HG03196 (cell line): ENCODE results near the gene LRRTM1.

ENCODE experiments used
- ATAC-seq: cut with Tn5 transposase; IDR thresholded peaks from one replicate; pipeline ENCODE4 v1.9.1; 2021; ENCODE audit not compliant: unreplicated experiment

The LRRTM1 gene, protein sequence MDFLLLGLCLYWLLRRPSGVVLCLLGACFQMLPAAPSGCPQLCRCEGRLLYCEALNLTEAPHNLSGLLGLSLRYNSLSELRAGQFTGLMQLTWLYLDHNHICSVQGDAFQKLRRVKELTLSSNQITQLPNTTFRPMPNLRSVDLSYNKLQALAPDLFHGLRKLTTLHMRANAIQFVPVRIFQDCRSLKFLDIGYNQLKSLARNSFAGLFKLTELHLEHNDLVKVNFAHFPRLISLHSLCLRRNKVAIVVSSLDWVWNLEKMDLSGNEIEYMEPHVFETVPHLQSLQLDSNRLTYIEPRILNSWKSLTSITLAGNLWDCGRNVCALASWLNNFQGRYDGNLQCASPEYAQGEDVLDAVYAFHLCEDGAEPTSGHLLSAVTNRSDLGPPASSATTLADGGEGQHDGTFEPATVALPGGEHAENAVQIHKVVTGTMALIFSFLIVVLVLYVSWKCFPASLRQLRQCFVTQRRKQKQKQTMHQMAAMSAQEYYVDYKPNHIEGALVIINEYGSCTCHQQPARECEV

DNA sequence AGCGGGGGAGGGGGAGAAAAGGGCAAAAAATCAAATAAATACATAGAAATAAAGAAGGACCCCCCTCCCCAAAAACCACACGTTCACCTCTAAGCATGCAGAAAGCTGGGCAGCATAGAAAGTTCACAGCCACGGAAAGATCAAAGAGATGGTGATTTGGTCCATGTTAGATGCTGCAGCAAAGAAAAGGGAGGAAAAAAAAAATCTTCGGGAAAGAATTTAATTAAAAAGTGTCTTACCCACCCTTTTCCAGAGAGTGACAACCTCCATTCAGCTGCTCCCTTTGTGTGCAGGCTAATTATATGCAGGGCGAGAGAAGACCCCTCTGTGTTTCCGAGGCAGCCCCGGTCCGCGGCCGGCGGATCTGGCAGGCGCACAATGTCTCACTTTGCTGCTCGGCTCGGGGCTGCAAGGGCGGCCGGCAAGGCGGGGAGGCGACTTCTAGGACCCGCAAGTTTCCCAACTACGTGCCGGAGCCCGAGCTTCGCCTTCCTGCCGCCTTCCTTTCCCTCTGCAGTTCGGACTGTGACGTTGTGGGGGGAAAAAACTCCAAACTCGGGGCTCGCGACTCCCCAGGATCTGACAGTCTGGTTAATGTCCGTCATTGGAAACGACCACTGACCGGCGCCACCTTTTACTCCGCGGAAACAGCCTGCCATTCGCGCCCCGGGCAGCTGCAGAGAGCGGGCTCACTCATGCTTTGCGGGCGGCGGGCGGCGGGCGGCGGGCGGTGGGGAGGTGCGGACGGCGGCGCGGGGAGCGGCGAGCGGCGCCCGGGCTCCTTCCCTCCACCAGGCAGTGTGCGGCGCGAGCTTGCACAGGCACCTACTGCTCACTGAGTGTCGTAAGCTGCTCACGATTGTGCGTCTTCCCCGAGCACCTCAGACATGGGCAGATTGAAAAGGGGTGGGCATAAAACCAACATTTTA, at the start of gene LRRTM1:
Gene LRRTM1, minus strand, starts transcription at position 844 of the 929 bp plus-strand sequence. CDS start 933 bp downstream, outside the sequence.
- ATAC-seq, result no peak

DNA sequence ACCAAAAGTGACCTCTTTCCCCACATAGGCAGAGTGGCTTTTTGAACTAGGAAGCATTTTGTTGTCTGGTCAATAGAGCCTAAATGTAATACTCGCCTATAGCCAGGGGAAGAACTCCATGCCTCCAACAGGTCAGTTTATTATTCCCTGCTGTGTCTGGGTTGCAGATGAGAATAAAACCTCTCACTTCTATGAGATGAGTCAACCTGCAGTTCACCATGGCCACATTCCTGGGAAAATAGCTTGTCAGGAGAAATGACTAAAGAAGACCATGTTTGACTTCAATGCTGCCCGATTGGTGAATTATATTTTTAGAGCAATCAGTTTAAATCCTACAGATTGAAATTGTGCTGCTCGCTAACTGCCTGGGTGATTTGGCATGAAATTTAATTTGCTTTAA, 46.7 kb upstream of the LRRTM1 start:
- ATAC-seq, result no peak

DNA sequence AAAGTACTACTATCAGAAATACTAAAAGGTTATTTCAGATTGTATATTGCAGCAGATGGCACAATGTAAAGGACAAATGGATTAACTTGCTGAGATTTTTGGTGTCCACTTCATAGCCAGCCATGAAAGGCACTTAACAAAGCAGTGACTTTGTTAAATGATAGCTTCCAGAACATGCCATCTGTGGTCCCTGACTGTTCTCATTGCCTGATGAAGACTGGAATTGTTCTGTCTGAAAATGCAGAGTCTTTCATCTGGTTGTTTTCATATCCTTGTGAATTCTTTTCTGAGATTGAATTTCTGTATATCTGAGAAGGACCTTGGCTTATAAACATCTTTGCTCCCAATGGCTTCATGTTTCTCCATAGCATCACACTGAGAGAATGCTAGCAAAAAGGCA, 44.4 kb upstream of the LRRTM1 start:
- ATAC-seq, result no peak

DNA sequence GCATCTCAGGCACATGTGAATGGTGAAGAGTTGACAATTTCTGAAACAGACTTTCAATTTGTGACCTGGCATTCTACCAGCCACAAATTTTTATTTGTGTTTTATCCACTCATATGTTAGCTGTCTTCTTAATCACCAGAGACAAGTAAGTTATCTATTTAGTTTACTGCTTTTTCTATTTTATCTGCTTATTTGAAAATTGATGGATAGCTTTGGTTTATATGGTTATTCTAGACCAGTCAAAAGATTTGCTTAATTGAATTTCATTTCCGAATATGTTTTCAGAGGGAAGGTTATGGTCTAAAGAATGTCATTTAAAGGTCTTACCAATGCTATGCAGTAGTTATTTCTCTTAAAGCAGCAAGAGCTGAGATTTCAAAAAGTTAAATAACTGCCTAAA, 43.5 kb upstream of the LRRTM1 start:
- ATAC-seq, result no peak

DNA sequence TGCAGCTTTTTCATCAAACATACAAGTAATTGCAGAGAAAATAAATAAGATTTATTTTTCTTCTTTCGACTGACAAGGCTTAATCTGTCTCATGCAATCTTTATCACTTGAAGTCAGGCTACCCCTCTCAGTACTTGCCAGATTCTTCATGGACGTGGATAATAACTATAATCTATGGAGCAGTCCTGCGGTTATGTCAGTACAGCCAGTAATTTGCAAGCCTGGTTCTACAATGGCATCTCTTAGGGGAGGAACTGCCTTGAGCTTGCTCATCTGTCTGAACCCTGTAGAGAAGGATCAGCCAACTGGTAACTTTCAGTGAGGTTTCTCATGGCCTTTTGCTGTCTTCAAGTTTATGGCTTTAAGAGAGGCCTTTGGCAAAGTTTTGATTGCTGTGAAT, 35.5 kb upstream of the LRRTM1 start:
- ATAC-seq, result no peak

DNA sequence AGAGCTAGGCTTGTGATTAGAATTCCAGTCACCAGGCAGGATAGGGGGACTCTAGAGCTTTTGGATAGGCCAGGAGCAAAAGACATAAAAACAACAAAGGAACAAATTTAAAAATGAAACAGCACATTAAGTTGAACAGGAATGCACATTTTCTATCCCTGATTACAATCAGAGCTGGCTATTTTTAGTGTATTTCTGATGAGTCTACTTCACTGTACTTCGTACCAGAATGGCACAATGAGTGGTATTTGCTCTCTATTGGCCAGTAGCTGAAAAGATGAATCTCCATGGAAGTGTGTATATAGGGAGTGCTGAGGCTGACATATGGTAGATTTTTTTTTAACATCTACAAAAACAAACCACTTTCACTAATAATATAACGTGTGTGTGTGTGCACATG, 34.2 kb upstream of the LRRTM1 start:
- no peak for ATAC-seq

DNA sequence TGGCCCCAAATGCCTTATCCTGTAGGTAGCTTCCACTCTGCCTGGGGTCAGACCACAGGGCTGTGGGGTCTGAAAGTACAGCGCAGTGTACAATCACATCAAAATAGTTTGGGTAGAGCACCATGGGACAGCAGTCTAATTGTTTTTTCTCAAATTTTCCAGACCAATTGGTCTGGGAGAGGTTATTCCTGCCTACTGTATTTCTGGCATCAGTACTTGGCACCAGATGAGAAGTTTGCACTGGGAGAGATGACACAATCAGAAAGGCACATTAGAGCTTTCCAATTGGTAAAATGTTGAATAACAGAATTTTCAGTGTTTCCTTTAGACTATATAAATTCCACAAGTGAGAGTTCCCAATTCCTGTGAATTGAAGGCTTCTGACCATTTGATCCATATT, 30.9 kb upstream of the LRRTM1 start:
- no peak for ATAC-seq

DNA sequence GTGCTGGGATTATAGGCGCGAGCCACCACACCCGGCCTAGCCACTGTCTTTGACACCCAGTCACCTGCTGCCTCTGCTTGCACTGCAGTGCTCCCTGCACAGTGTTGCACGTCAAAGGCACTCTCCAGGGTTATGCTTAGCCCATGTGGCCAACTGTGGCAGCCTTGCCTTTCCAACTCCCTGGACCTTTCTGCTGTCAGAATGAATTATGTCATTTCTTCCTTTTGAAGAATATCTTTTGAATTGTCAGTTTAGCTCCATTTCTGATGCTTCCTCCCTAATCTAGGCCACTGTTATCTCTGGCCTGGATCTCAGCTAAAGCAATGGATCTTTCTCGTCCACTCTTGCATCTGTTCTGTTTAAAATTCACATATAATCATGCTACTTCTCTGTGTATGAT, 29.3 kb upstream of the LRRTM1 start:
- ATAC-seq, result no peak

DNA sequence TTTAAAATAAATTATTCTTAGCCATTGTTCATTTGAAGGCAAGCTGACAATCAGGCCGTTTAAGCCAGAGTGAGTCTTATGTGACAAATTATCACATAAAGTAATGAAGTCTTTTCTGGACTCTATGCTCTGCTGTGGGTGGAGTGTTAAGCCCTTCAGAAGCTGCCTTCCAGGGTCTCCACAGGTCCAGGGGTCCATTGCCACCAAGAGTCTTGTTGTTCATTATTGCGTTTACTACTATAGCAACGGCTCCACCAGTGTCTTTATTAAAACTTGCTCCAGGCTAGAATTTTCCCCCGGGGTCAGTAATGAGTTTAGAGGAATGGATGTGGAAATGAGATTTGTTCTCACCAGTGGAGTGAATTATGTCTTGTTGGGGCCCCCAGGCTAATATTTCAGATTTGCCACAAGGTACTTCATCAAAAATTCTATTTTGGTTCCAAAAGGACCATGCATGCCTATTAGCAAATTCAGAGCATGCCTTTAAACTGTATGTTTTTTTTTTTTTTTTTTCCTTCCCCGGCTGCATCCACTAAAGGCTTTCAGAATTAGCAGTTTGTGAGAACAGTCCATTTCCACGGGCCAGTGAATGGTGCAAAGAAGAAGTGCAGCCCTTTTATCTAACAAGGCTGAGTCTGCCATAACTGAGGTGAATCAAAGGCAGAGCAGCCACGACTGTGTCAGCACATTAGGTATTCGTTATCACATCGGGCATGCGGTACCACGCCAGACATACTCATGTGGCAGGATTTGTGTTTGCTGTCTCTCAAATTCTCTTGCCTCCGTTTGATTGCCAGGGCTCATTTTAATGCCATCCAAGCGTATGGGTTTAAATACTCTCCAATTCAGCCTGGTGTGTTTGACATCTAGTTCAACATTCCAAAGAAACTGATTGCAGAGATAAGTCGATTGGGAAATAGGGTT, 26.2 kb upstream of the LRRTM1 start:
- ATAC-seq, result no peak

DNA sequence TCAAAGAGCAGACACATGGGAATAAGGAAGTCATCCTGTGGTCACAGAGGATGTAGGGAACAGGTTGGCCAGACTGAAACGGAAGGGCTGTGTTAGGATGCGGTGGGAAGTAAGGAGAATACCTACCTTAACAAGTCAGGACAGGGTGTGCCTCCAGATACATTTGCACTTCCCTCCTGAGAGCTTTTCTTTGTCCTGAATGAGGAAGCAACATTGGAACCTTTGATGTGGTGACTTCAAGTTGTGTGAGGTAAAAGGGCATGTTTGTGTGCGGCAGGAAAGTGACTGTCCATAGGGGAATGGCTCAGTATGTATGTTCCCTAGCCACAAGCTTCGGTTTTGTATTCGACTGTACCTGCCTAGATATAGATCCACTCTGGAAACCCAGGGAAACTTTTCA, 24.9 kb upstream of the LRRTM1 start:
- no peak for ATAC-seq

DNA sequence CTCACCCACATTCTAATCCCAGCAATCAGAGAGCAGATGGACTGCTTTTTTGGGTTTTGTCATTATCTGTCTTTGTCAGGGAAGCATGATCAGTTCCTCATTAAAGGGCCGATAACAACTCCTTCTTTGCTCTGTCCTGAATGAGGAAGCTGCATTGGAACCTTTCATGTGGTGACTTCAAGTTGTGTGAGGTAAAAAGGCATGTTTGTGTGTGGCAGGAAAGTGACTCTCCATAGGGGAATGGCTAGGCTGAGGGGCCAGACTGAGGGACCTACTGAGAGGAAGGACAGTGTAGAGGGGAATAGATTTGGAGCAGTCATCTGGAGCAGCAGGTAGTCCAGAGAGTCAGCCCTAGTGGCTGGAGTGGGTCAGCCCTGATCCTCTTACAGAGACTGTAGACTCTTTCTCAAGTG, 23.6 kb upstream of the LRRTM1 start:
- ATAC-seq, result no peak

DNA sequence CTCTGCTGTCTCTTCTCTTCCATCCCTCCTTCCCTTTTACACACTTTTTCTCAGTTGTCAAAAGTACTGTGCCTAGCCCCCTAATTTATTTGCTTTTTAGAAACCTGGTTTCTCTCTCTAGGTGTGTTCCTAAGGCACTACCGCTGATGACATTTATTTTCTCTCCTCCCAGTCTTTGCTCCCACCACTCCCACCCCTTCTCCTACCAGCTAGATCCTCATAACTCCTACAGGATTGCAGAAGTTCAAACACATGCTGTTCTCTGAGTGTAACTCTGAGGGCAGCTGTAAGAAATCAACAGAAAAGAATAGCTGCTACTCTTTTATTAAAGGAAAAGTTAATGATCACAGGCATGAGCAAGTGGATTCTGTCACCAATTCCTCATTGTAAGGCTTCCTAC, 22.3 kb upstream of the LRRTM1 start:
- no peak for ATAC-seq

DNA sequence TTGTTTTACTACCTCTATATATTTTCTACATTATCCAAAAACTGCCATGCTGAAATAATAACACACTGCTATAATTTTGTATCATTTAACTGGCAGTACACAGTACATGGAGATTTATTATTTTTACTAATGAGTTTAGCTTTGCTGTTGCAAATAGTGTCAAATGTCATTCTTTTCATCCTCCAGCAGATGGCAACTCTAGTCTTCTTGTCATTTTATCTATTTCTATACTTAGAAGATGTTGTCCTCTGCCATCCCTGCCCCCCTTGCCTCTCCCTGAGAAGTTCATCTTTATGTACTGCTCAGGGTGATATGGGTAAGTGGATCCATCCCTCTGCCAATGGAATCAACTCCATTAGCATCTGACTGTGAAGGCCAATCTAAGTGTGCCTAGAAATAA, 21.7 kb upstream of the LRRTM1 start:
- no peak for ATAC-seq

DNA sequence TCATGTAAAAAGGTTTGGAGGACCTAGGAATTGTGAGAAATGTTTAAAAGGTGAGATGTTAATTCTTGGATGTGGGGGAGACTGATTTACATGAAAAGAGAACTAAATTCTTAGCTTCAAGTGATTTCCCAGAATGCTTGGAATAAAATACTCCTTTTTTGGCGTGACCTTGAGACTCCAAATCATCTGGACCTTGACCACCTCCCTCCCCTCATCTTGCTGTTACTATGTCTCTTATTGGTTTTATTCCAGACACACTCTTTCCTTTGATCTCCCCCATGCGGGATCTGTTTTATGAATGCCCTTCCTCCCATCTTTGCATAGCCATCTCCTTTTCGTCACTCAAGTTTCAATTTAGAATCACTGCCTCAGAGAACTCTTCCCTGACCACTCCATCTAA, 20.0 kb upstream of the LRRTM1 start:
- no peak for ATAC-seq

DNA sequence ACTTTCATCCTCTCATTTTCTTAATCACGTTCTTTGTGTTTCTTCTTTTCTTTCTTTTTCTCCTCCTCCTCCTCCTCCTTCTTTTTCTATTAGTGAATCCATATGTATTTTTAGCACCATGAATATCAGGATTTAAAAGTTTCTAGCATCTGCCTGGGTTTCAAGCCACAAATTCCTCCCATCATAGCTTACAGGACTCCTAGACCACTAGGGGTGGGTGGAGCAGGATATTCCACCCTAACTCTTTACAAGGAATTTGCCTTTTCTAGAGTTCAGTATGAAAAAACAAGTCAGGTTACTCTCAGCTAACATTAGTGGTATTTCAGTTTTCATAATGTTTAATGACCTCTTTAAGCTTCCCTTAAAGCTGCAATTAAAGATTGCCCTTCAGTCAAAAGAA, 19.1 kb upstream of the LRRTM1 start:
- ATAC-seq, result no peak

DNA sequence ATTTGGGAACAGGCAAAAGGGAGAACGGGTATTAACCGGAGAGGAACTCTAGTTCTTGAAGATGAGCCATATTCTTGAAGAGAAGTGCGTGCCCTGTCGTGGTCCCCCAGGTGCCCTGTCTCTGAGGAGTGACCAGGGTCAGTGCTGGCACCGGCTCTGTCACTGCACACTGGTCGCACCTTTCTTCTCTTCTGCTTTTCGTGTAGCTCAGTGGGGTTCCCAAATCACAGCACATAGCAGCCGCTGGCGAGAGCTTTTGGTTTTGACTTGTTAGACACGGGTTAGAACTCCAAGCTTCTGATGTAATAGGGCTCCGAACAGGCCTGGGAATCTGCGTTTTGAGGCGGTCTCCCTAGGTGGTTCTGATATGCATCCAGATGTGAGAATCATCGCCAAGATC, 18.4 kb upstream of the LRRTM1 start:
- ATAC-seq, result no peak

DNA sequence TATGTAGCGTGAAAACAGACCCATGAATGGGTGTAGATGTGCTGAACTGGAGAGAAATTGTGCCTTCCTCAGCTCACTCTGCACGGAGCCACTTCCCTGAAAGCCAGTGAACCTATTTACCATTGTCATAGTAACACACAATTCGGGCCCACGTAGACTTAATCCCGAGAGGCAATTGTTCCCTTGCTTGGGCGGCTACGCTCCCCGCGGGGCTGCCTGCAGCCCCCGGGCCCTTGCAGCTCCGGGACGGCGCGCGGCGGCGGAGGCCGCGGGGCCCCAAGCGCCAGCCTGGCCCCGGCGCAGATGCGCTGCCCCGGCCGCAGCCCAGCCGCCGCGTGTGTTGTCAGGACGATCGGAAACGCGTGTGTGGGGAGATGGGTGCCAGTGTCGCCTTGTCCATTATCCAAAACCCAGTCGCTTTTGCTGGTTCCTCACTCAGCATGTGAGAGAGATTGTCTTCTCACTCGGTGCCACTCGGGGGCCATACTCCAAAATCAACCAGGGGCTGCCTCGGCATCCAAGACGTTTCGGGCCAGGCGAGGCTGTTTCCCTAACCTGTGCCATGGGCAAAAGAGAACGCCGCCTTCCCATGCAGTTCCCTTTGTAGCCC, 17.9 kb upstream of the LRRTM1 start:
- ATAC-seq, result no peak

DNA sequence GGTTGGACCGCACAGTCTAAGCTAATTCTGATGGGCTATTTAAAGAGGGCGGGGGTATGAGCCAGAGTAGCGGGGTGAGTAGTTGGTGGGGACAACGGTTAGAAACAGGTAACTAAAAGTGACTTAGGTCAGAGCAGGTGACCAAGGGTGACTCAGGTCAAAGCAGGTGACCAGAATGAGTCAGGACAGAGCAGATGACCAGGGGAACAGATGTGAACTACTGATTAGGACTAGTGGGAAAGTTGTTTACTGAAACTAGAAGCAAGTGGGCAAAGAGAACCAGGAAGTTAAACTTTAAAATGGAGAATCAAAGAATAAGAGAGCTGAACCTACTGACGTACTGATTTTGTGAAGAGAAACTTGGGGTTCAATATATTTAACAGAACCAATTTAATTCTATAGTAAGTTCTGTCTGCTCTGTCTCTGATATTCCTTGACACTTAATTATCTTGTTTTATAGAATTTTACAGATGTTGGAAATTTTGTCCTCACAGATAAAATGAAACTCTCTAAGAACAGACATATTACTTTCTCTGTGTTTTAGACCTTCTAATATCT, 7.8 kb upstream of the LRRTM1 start:
- no peak for ATAC-seq

DNA sequence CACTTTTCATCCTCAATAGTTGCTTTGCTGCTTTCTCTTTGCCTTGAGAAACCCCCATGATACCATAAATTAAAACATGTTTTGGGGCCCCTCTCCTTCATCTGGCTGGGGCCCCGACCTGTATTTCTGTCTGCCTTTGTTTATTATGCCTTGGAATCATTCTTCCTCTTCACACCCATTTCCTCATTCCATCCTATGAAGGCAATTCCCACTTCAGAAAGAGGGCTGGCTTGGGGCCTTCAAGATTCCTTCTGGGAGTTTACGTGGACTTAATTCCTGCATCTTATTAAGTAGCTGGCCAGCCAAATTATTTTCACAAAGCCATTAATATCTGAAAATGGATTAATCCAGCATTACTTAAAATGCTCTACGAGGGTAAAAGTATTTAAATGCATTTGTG, 6.8 kb upstream of the LRRTM1 start:
- ATAC-seq, result no peak
